Ovary (tissue), 9 donors: ENCODE measurements around the gene RUNX1. TPM values are rescaled to one million over a fixed set of nuclear protein-coding genes. Genes with fewer than 3 reads are reported as not detected.

ENCODE experiments used
- DNase-seq, 5 donors: peaks; one replicate each; pipeline ENCODE4 v3.0.0-alpha.2; 2019 to 2020
- H3K27ac ChIP-seq, 2 donors: fragments of 200-600 bp; one replicate each; pipeline versions ENCODE4 v1.5.1 to v1.8.0; 2019 to 2022
- H3K27me3 ChIP-seq: fragments of 200-600 bp; one replicate; pipeline ENCODE4 v1.8.0; 2022
- H3K36me3 ChIP-seq: fragments of 200-600 bp; sonication (generic); one replicate; pipeline ENCODE4 v1.5.1; 2019
- H3K4me1 ChIP-seq: one replicate; pipeline ENCODE4 v1.8.1; 2013; ENCODE audit warnings: mild to moderate bottlenecking, moderate library complexity; ENCODE audit not compliant: insufficient read depth
- H3K4me3 ChIP-seq: fragments of 200-600 bp; sonication (generic); one replicate; pipeline ENCODE4 v1.5.1; 2017
- H3K9me3 ChIP-seq, 2 donors: fragments of 200-600 bp in 1 of 2; sonication (generic) in 1 of 2; one replicate each; pipeline versions ENCODE4 v1.5.1 to v1.8.1; 2013 to 2019; ENCODE audit warnings: mild to moderate bottlenecking in 1 of 2, moderate library complexity in 1 of 2
- CTCF ChIP-seq, 3 donors: fragments of 450-650 bp in 2 of 3; fragments of 200-600 bp in 1 of 3; IDR thresholded peaks; one replicate each; pipeline versions ENCODE4 v1.5.1 to v1.8.0; 2016 to 2022; ENCODE audit warnings: antibody characterized with exemption in 3 of 3, mild to moderate bottlenecking in 1 of 3
- EP300 ChIP-seq: sonication (generic); formaldehyde crosslinking; IDR thresholded peaks from one replicate; pipeline ENCODE4 v1.6.1; 2017; ENCODE audit warnings: antibody characterized with exemption
- POLR2A ChIP-seq: fragments of 450-650 bp; IDR thresholded peaks from one replicate; pipeline ENCODE4 v1.6.1; 2017; ENCODE audit warnings: antibody characterized with exemption, mild to moderate bottlenecking, moderate library complexity
- WGBS, 3 donors: extraction: QIAGEN DNeasy Blood & Tissue Kit in 1 of 3; methylation state at CpG; one replicate each; pipeline versions ENCODE4 v1.1.5 to v1.1.7; 2013 to 2017; 5-methylcytosine and 5-hydroxymethylcytosine counted together
- intact Hi-C, 4 donors: fragments of 100-400 bp; cut with DNase I; formaldehyde crosslinking; loops; one replicate each; pipeline versions ENCODE4 v1.11.0 to v1.15.1; 2022 to 2023
- polyA plus RNA-seq, 2 donors: library from polyadenylated mRNA; stranded (reverse); fragments of 200-250 nt in 1 of 2; fragments of 350-450 nt in 1 of 2; fragmentation: Illumina TruSeq in 1 of 2; extraction: RNeasy Lipid Tissue Mini Kit (QIAGEN cat#74804) in 1 of 2; gene quantifications; one replicate each; pipeline ENCODE4 v1.2.3, GENCODE V29; 2013 to 2014
- total RNA-seq, 7 donors: library from RNA; depleted of rRNA in 2 of 7; stranded (reverse); fragments of >200 nt in 2 of 7; fragmentation: NEBNext Ultra II Directional in 3 of 7; extraction: Animal tissue kit (Norgen Biotek cat#: 25700) in 3 of 7; gene quantifications; one replicate each; pipeline versions ENCODE4 v1.1.0 to v1.2.4, GENCODE V29; 2016 to 2023
- donor health status: DM: no; HTN: no; CAD: no; lungs with moderate emphysema.
- donor health status: DM: no; HTN: no; CAD: no.
- donor health status: Bipolar disorder and iron deficiency.
- donor health status: DM: yes; HTN: yes; CAD: no.
- donor health status: DM: no; HTN: no; CAD: no.
- donor health status: DM: yes; HTN: yes; CAD: no.

The RUNX1 gene
- total and polyA plus RNA-seq, 9 donors = 6.0 to 27.4 (median 17.8) TPM

- intact Hi-C loops = no loop called here
- no peaks in the 10 kb centered on the region for H3K4me1 ChIP-seq
- no peak overlapping the region for H3K4me3 ChIP-seq
- H3K36me3 ChIP-seq = no peaks in the 10 kb centered on the region
- no peak for DNase-seq
- H3K9me3 ChIP-seq = no peaks in the 10 kb centered on the region
- TF ChIP-seq POLR2A (no peak), EP300 (no peak), CTCF (IDR thresholded peaks at IDR 0.05) (no peak)
- no peaks in the 10 kb centered on the region for H3K27me3 ChIP-seq
- no peak overlapping the region for H3K27ac ChIP-seq
- WGBS, 3 donors = 77 to 80% (median 77%) methylated on average over 2 of the region's 2 CpGs
Observed at GRCh38 chr21:34927992-34928391, 121.1 kb downstream of the RUNX1 start.

- 52 to 62% (median 60%) methylated on average over 6 of the region's 6 CpGs for WGBS, 3 donors
- no peaks in the 10 kb centered on the region for H3K4me1 ChIP-seq
- no peak for DNase-seq
Observed at GRCh38 chr21:34926803-34927467, 122.2 kb downstream of the RUNX1 start.

GRCh38 chr21:34925597-34925996 is 123.5 kb downstream of the RUNX1 start:
- H3K27me3 ChIP-seq = no peaks in the 10 kb centered on the region
- 87 to 92% (median 88%) methylated on average over 4 of the region's 4 CpGs for whole genome bisulfite sequencing, 3 donors
- no peak for TF ChIP-seq CTCF (IDR thresholded peaks at IDR 0.05)
- no peak for TF ChIP-seq POLR2A
- TF ChIP-seq EP300 = no peak
- no peak for DNase-seq
- no peaks in the 10 kb centered on the region for H3K4me1 ChIP-seq
- no peak overlapping the region for H3K4me3 ChIP-seq
- H3K36me3 ChIP-seq = no peaks in the 10 kb centered on the region
- H3K9me3 ChIP-seq = no peaks in the 10 kb centered on the region
- H3K27ac ChIP-seq = no peak overlapping the region
- intact Hi-C loops = no loop called here

More at GRCh38 chr21:34926803-34927467, 122.2 kb downstream of the RUNX1 start:
- no peak overlapping the region for H3K27ac ChIP-seq
- no peaks in the 10 kb centered on the region for H3K9me3 ChIP-seq
- no peak for TF ChIP-seq POLR2A
- TF ChIP-seq CTCF (IDR thresholded peaks at IDR 0.05) = no peak
- TF ChIP-seq EP300 = no peak
- no peaks in the 10 kb centered on the region for H3K36me3 ChIP-seq
- intact Hi-C loops = no loop called here
- no peaks in the 10 kb centered on the region for H3K27me3 ChIP-seq
- H3K4me3 ChIP-seq = no peak overlapping the region

- Histone ChIP-seq H3K36me3 (no peaks in the 10 kb centered on the region), H3K4me3 (no peak overlapping the region), H3K9me3 (no peaks in the 10 kb centered on the region), H3K27me3 (no peaks in the 10 kb centered on the region), H3K27ac (no peak overlapping the region), H3K4me1 (no peaks in the 10 kb centered on the region)
- DNase-seq = no peak
- WGBS, 3 donors = 90 to 100% (median 96%) methylated on average over 1 of the region's 1 CpG
- intact Hi-C loops = no loop called here
- TF ChIP-seq EP300 = no peak
- TF ChIP-seq POLR2A = no peak
- no peak for TF ChIP-seq CTCF (IDR thresholded peaks at IDR 0.05)
Observed at GRCh38 chr21:34924771-34925419, 124.2 kb downstream of the RUNX1 start.
